Upper lobe of left lung (tissue), 4 donors: ENCODE results near the gene OR8S1.

Experiments used
- POLR2A ChIP-seq, 4 donors: fragments of 450-650 bp; IDR thresholded peaks; one replicate each; pipeline ENCODE4 v1.5.1; 2016 to 2017; ENCODE audit warnings: antibody characterized with exemption in 4 of 4, mild to moderate bottlenecking in 2 of 4
- POLR2AphosphoS5 ChIP-seq, 2 donors: sonication (generic); formaldehyde crosslinking; IDR thresholded peaks; one replicate each; pipeline ENCODE4 v1.5.1; 2017; ENCODE audit warnings: antibody characterized with exemption in 2 of 2
- TF ChIP-seq, protein P1 (sequence below), 6 experiments: fragments of 450-650 bp in 4 of 6; fragments of 200-600 bp in 2 of 6; sonication (generic) in 2 of 6; IDR thresholded peaks; one replicate each; pipeline ENCODE4 v1.5.1; 2016 to 2019; ENCODE audit warnings: antibody characterized with exemption in 6 of 6

- TF ChIP-seq POLR2A (IDR thresholded peaks at IDR 0.05) (no peak), POLR2AphosphoS5 (IDR thresholded peaks at IDR 0.05) (no peak)
- TF ChIP-seq, protein P1, sequence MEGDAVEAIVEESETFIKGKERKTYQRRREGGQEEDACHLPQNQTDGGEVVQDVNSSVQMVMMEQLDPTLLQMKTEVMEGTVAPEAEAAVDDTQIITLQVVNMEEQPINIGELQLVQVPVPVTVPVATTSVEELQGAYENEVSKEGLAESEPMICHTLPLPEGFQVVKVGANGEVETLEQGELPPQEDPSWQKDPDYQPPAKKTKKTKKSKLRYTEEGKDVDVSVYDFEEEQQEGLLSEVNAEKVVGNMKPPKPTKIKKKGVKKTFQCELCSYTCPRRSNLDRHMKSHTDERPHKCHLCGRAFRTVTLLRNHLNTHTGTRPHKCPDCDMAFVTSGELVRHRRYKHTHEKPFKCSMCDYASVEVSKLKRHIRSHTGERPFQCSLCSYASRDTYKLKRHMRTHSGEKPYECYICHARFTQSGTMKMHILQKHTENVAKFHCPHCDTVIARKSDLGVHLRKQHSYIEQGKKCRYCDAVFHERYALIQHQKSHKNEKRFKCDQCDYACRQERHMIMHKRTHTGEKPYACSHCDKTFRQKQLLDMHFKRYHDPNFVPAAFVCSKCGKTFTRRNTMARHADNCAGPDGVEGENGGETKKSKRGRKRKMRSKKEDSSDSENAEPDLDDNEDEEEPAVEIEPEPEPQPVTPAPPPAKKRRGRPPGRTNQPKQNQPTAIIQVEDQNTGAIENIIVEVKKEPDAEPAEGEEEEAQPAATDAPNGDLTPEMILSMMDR (IDR thresholded peaks at IDR 0.05) = no peak
These were observed 42.5 kb upstream of the OR8S1 start for GRCh38 chr12:48482930-48483329.
